Tongue (tissue), 1 donor: Measurements from ENCODE around the gene PDGFA. TPM values are rescaled to one million over a fixed set of nuclear protein-coding genes. Genes with fewer than 3 reads are reported as not detected.

Source experiments
- total RNA-seq: library from RNA; depleted of rRNA; stranded (reverse); fragments of >200 nt; gene quantifications from one replicate; pipeline ENCODE4 v1.2.3, GENCODE V29; 2014

Gene PDGFA
- total RNA-seq, 1 donor from 2014 or later: 50.6 TPM

Other genes with a start within 250 kb of the PDGFA start
- gene FOXL3, start 229.7 kb downstream of the PDGFA start, total RNA-seq: not detected
- 22.5 TPM for gene DNAAF5, start 206.9 kb upstream of the PDGFA start, total RNA-seq
- gene PRKAR1B, start 207.4 kb upstream of the PDGFA start, total RNA-seq: 28.4 TPM